GM18867 (cell line): ENCODE results near the gene ALOX5AP.

Experiments used
- ATAC-seq: cut with Tn5 transposase; IDR thresholded peaks from one replicate; pipeline ENCODE4 v1.9.1; 2021; ENCODE audit warnings: mild to moderate bottlenecking, moderate library complexity; ENCODE audit not compliant: unreplicated experiment

ALOX5AP gene

GRCh38 chr13:30735025-30735871 is at the start of gene ALOX5AP:
Gene ALOX5AP (plus strand): TSS chr13:30735543. CDS start chr13:30735606, 63 bp downstream.
- peak; percentile 67 for ATAC-seq

GRCh38 chr13:30685987-30686386 is 49.4 kb upstream of the ALOX5AP start:
- no peak for ATAC-seq

DNA sequence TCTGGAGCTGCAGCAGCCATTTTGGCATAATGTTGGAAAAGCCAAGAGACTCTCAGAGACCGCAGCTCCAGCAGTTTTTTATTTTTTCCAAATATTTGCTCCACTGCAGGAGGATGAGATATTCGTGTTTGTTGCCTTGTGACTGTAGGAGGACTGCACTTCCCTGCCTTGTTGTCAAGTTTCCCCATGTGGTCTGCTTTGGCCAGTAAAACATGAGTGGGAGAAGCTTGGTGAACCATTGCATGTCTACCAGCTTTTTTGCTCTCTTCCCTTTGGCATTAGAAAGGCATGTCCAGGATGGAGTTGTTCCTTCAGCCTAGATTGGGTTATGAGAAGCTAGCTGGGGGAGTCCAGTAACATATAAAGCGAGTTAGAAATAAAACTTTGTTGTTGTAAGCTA is 47.7 kb upstream of the ALOX5AP start:
- no peak for ATAC-seq

DNA sequence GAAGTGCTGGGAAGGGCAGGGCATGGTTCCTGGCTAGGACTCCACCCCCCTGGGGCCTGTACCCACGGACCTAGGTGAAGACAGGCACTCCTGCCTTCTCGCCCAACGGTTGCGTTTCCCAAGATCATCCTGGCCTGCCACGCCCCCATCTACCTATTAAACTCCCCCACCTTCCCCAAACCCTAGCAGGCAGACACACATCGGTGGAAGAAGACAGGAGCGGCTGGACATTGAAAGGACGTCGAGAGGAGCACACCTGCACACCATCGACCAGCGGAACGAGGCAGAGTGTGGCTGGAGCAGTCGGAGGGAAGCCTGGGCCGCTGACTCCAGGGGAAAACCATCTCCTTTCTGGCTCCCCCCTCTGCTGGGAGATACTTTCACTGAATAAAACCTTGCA is 45.6 kb upstream of the ALOX5AP start:
- ATAC-seq, result no peak

DNA sequence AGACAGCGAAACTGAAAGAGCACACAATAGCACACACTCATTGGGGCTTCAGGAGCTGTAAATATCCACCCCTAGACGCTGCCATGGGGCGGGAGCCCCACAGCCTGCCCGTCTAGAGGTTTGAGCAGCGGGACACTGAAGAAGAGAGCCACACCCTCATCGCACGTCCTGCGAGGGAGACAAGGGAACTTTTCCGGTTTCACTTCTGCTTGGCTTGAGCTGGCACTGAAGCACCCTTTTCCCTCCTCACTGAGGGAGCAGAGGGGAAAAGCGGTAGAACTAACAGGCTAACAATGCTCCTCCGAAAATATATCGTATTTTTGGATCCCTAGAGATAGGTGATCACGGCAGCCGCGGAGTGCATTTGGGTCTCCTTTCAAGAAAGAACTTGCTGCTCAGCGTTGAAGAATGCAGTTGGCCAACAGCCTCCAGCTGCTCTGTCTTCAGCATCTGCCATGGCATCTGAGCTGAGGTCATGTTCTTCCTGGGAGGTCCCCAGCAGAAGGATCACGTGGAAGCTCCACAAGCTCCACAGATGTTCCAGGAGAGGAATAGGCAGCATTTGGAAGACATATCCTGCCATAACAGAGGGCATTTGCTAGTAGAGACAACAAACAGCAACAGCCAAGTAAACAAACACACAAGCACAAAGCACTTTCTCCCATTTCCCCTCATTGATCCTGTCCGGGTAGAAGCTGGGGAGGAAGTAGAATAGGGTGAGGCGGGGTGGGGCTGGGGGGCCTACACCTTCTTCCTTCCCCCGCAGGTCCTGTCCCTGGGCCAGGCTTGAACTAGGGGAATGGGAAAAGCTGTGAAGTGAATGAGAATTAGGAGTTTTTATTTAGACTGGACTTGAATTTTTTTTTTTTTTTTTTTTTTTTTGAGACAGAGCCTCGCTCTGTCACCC is 44.8 kb upstream of the ALOX5AP start:
- ATAC-seq, result peak; percentile 76

- ATAC-seq, result no peak
These were observed 43.2 kb upstream of the ALOX5AP start for GRCh38 chr13:30692113-30692512.

DNA sequence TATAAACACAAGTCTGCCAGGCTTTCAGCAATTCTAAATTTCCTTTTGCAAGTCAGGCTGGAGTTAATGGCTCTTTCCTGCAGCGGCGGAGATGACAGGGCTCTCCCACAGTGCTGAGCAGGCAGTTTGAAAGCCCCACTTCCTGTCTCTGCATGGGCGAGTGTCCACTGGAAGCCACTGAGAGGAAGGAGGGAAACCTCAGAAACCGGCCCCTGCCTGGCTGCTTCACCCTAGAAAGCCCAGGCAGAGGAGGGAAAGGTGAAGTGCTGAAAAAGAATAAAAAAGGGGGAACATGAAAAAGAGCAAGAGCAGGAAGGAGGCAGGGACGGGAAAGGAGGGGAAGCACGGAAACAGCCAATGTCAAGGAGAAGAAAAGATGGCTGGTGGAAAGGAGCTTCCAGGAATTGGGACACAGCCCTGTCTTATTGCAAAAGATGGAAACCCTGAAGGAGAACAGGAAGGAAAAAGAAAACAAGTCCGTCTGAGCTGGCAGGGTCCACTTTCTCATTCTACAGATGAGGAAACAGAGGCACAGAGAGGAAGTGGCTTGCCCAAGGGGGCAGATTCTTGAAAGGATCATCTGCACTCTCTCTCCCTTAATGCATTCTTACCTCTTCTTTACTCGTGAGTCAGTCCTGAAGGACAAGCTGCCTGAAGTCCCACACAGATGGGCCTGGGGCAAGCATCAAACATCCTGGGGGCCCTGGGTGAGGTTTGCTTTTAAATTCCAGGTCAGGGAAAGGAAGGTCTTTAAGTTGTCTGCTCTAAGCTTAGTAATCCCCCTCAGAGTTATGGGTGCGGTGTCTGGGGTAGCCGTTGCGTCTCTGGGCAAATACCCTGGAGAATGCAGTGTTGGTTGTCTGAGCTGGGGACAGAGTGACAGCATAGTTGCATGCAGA is 38.8 kb upstream of the ALOX5AP start:
- ATAC-seq, result no peak

DNA sequence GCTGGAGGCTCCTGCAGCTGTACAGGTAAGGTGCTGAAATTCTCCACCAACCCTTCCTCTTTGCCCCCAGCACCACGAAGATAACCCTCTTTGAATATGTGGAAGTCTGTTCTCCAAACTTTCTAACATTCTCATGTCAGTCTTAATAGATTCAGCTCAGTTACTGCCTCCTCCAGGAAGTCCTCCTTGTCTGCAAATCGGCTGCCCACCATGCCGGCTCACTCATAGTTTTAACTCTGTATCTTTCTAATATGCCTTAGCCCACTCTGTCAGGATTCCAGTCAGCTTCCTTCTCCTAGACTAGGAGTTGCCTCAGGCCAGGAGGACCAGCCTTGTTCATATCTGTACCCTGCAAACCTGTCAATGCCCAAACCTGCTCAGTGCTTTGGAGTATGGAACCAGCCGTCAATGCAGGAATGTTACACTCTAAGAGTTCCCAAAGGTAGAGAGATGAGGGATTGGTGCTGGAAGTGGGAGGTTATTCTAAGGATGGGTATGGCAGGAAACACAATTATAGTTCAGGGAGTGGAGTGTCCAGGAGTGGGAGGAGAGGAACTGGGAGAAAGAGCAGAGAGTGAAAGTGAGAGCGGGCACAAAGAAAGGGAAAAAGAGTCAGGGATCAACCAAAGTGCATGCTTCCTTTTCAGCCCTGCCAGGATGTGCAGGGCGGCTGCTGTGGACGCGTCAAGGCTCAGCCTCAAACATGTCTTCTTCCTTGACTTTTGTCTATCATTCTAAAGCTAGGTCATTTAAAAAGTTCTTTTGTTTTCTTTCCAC is 38.0 kb upstream of the ALOX5AP start:
- no peak for ATAC-seq

DNA sequence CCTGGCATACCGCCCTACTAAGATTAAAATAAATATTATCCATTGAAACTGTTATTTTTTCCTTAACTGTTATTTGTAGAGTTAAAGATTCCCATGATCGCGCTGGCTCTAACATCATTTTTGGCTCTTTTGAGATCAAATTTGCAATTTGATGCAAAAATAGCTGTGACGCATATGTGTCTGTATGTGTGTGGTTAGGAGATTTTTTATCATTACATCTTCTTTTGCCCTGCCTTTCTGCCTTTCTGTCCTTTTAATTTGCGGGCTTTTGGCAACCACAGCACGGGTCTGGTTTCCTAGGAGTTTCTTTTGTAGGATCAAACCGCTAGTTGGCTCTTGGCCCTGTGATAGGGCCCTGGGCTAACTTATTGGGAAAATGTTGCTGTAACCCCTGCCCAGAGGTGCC is 37.3 kb upstream of the ALOX5AP start:
- no peak for ATAC-seq

DNA sequence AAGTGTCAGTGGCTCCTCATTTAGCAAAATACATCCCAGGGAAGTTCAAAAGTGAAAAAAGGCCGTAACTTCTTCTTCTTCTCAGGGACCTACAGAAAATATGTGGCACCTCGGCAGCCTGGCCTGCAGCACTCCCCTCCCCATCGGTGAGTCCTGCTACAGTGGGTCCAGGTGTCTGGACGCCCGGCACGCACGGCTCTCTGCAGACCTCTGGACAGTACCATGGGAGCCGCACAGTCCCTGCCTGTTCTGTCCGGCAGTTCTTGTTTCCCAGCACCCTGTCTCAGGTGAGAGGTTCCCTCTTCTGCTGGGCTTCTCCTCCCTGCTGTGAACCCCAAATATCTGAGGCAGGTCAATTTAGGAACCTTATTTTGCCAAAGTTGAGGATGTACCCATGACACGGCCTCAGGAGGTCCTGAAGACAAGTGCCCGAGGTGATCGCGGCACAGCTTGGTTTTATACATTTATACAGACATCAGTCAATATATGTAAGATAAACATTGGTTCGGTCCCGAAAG is 36.8 kb upstream of the ALOX5AP start:
- no peak for ATAC-seq

GRCh38 chr13:30700364-30700763 is 35.0 kb upstream of the ALOX5AP start:
- ATAC-seq, result no peak

- no peak for ATAC-seq
These were observed 33.3 kb upstream of the ALOX5AP start for GRCh38 chr13:30702006-30702405.

DNA sequence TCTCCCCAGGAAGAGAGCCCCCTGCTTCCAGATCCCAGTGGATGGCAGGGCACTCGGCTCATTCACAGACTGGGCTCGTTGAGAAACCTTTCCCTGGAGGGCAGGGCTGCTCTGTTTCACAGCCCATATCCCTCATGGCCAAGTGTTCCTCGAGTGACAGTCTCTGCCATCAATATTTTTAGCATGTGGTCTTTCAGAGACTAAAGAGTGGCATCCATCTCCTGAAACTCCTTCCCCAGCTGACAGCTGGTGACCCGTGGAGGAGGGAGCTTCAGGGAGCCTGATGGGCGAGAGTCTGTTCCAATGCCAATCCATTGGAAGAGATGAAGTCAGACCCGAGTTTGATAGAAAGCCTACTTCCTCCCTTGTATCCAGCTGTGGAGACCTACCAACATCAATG is 30.7 kb upstream of the ALOX5AP start:
- ATAC-seq, result no peak

- ATAC-seq, result no peak
These were observed 29.7 kb upstream of the ALOX5AP start for GRCh38 chr13:30705680-30706079.

- no peak for ATAC-seq
These were observed 26.8 kb upstream of the ALOX5AP start for GRCh38 chr13:30708541-30708940.

GRCh38 chr13:30710442-30710841 is 24.9 kb upstream of the ALOX5AP start:
- no peak for ATAC-seq

GRCh38 chr13:30711375-30711774 is 24.0 kb upstream of the ALOX5AP start:
- no peak for ATAC-seq

GRCh38 chr13:30711837-30712236 is 23.5 kb upstream of the ALOX5AP start:
- ATAC-seq, result no peak

GRCh38 chr13:30712536-30713532 is 22.5 kb upstream of the ALOX5AP start:
- no peak for ATAC-seq
